Stimulated activated CD8-positive, alpha-beta memory T cell treated with anti-CD3 and anti-CD28 coated beads, Interleukin-12 subunit alpha, Interleukin-12 subunit beta, amount 100 ng/mL, for 1 hour (primary cell): ENCODE results near the gene HYOU1.
A peak's percentile ranks its signal among the peaks of the same experiment; 100 is the strongest.
"Not testable (repeated sequence)": the region's sequence is repeated elsewhere in the genome, so short reads cannot be mapped to it uniquely, and the experiment has no call there.

ENCODE experiments used
- DNase-seq: peaks from one replicate; pipeline ENCODE4 v3.0.0-alpha.2; 2020; ENCODE audit warnings: low read depth

Gene HYOU1

DNA sequence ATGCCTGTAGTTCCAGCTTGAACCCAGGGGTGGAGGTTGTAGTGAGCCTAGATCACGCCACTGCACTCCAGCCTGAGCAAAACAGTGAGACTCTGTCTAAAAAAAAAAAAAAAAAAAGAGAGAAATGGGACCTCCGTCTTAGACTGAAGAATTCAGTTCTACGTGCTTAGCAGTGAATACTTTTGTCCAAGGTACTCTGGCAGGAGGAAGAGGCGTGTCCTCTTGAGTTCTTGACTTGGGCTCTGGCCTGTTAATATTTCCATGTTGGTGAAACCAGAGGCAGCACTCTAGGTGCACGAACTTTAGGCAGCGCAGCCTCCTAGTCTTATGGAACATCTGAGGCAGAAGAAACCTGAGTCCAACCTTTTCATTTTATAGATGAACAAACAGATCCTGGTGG lies 30.1 kb upstream of the HYOU1 start:
- no peak for DNase-seq

DNA sequence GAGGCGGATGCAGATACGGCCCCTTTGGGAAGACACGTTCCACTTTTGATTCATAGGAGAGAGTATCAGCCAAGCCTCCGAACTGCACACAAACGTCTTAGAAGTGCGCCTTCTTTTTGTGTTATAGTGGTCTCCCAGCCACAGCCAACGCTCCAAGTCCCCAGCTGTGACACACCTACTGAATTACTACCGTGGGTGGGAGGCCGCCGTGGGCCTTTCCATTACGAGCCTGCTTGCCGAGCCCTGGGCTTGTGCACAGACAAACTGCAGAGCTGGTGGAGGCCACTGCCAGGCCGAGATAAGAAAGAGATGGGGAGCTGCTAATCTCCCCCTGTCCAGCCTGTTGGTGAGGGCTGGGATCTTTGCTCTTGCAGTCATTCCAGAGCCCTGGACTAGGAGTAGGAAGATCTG lies 28.4 kb upstream of the HYOU1 start:
- DNase-seq, result no peak

- peak; percentile 89 for DNase-seq
Observed at GRCh38 chr11:119084663-119085436, 27.8 kb upstream of the HYOU1 start, which contains the start of gene HMBS. HMBS (plus strand) TSS chr11:119084881; CDS start chr11:119085034, 153 bp downstream.

- no peak for DNase-seq
Observed at GRCh38 chr11:119081682-119082260, 24.8 kb upstream of the HYOU1 start.

DNA sequence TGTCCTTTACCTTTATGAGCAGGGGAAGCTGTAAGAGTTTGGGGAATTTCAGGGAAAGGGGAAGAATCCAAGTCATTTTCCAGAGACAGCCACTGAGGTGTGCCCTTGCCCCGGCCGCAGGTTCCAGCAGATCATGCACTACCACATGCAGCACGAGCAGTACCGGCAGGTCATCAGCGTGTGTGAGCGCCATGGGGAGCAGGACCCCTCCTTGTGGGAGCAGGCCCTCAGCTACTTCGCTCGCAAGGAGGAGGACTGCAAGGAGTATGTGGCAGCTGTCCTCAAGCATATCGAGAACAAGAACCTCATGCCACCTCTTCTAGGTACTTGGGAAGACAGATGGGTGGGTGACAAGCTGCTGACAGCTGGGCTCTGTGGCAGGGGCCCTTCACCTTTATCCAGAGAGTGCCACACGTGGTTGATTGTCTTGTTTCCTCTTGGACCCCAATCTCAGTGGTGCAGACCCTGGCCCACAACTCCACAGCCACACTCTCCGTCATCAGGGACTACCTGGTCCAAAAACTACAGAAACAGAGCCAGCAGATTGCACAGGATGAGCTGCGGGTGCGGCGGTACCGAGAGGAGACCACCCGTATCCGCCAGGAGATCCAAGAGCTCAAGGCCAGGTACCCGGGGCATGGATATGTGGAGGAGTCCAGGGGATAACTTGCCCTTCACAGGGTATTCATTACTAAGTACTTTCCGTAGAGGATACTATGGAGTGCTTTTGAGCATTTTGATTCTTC lies 21.8 kb upstream of the HYOU1 start:
- DNase-seq, result no peak

- no peak for DNase-seq
Observed at GRCh38 chr11:119077839-119078238, 20.8 kb upstream of the HYOU1 start.

DNA sequence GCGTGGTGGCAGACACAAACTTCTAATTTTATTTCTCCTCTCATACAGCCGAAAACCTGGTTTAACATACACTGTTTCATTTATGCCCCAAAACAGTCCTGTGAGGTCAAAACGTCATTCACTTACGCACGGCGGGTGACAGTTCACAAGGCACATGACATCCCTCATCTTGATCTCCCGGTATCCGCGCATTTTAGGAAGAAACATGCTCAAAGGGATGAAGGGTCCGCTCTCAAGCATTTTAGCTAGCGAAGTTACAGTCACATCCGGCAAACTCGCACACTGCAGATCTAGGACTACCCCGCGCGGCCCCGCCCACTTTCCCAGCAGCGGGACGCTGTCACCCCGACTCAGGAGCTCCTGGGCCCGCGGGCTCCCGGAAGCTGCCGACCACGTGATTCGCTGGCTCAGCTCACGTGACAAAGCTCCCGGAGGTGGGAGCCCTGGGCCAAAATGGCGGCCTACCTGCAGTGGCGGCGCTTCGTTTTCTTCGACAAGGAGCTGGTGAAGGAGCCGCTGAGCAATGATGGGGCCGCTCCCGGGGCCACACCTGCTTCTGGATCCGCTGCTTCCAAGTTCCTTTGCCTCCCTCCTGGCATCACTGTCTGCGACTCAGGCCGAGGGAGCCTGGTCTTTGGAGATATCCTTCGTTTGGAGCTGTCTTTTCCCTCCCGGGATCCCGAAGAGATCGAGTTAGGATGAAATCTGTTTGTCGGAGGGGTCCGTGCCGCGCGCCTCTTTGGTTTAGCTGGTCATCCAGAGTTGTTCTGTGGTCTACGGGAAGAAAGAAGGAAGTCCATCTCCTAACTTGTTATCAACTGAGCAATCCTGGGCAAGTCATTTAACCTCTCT lies 10.6 kb upstream of the HYOU1 start, which contains the start of gene VPS11:
Gene VPS11 (plus strand): TSS at position 448 of the 852 bp plus-strand sequence. CDS start 6 bp downstream, at position 454.
- peak; percentile 97 for DNase-seq

- no peak for DNase-seq
Observed at GRCh38 chr11:119065369-119065768, 8.4 kb upstream of the HYOU1 start.

- DNase-seq, result no peak
Observed at GRCh38 chr11:119062779-119063178, 5.8 kb upstream of the HYOU1 start.

DNA sequence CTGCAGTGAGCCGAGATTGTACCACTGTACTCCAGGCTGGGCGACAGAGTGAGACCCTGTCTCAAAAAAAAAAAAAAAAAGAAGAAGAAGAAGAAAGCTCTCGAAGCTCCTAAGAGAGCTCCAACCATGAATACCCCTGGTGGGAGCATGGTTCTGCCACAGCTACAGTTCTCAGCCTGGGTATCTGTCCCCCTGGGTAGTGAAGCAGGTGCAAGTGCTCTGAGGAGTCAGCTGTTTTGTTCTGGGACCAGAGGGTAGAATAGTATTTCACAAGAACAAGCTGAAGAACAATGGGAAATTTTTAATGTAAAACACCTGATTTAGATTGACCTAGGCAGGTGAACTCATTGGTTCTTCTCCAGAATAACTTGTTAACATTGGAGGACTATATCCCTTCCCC lies 4.3 kb upstream of the HYOU1 start:
- no peak for DNase-seq

GRCh38 chr11:119059128-119059527 lies 2.1 kb upstream of the HYOU1 start:
- DNase-seq, result not testable (repeated sequence)

DNA sequence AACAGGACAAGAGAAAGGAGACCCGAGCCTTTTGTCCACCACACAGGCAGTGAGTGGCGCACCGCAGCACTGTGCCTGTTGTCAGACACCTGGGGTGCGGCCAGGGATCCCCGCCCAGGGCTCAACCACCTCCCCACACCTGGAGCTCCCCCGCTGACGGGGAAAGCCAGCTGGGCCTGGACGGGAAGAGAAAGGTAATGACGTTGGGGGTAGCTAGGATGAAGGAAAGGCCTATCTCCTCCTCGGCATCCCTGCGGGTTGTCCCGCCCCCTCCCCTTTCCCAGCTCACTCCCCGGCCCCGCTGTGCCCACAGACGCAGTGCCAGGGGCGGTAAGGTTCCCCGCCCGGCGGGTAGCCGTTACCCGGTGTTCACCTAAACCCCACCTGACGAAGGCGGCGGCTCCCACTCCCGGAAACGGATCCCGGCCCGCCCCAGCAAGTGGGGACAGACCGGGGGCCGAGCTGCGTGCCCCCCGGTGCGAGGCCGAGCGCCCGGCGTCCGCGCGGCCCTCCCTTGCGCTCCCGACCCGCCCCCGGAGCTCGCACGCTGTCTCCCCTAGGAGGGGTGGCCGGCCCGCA lies 495 bp downstream of the HYOU1 start:
- DNase-seq, result peak; percentile 19

DNA sequence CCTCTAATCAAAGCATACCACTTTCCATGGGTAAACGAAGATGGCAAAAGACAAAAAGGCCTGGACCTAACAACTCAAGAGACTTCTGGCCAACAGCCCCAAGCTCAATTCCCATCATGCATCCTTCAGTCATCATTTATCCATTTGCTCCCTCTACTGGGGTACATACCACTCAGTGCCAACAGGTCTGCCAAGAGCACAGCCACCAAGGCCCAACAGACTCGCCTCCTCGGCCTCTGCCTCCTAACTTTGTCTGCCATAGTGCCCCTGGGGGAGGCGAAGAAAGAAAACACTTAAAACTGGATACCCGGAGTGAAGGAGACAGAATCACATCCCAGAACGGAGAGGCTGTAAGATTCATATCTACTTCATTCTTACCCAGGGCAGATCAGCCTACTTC lies 1.1 kb downstream of the HYOU1 start:
- no peak for DNase-seq

DNA sequence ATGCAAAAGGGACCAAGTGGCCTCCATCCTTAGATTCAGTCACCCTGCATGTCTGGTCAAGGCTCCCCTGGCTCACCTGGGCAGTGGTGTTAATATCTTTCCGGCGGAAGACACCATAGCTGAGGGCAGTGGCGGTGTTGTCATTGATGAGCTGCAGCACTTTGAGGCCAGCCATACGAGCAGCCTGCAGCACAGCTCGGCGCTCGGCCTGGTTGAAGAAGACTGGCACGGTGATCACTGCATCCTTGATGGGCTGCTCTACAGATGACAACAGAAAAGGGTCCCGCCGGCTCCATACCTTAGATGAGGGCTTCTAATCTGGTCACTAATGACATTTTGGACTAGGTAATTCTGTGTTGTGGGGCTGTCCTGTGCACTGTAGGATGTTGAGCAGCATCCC lies 2.6 kb downstream of the HYOU1 start:
- DNase-seq, result no peak

- DNase-seq, result no peak
Observed at GRCh38 chr11:119052163-119052814, 4.7 kb downstream of the HYOU1 start.

DNA sequence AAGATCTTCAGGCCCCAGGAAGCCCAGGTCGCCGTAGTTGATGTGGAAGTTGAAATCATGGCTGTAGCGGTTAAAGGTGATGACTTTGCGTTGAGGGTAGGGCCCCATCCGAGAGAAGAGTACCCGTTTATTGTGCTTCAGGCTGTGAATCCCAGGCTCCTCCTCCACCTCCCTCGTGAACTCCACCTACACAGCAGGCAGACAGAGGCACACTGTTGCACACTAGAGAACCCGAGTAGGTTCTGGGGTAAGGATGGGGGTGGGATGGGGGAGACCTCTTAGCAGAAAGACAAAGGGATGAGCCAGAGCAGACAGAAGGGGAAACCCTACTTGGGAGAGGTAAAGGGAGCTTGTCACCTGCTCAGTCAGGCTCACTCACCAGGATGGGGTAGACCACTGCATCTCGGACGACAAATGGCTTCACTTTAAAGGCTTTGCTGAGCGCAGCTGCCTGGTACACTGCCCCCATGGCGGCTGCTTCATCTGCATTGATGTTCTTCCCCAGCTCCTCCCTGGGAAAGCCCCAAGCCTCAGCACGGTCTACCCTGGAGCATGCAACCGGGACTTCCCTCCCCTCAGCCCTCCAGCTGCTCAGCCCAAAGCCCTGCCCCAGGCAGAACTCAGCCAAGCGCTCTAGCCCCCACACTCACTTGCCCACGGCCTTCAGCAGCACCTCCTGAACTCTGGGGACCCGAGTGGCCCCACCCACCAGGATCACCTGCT lies 5.4 kb downstream of the HYOU1 start:
- DNase-seq, result no peak

DNA sequence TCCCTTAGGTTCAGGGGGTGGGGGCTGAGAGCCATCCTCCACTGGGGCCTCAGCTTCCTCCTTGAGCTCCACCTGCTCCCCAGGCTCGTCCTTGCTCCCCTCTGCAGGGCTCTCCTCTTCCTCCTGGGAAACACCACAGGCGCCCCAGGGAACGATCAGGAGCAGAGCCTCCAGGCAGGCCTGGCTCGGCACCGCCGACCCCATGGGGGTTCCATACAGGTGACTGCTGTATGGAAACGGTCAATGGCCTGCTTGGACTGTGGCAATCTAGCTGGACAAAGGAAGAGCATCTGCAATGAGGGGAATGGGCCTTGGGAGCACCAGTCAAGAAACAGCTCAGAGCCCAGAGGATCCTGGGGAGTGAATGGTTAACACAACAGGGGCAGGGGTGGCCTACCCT lies 7.9 kb downstream of the HYOU1 start:
- no peak for DNase-seq

DNA sequence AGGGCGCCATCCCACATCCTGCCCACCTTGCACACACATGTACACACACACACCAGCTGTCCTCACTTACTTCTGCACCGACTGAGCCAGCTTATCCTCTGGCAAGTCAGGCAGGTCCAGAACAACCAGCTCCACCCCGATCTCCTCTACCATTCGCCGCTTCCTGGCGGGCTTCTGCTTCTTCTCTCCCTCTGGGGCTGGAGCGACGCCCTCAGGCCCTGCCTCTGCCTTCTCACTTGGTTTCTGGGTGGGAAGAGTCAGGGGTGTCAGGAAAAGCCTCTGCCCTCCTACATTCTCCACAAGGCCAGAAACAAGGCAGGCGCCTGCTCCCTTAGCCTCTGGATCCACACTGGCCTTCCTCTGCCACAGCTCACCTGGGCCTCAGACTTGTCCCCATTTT lies 8.4 kb downstream of the HYOU1 start:
- DNase-seq, result no peak

GRCh38 chr11:119047205-119047604 lies 9.8 kb downstream of the HYOU1 start:
- no peak for DNase-seq

DNA sequence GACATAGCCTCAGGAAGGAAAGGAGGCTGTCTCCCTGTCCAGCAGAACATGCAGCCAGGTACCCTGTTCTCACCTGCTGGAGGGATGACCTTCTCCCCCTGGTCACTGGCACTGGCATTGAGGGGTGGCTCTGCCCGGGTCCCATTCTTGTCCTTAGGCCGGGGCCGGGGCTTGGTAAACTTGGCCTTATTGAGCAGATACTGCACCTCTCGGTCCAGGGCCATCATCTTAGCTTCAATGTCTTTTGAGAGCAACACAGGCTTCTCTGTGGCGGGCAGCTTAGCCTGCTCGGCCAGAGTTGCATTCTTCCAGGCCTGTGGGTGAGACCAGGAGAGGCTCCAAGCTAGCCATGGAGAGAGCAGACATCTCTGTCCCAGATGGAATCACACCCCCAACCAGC lies 10.5 kb downstream of the HYOU1 start:
- no peak for DNase-seq
